ENCODE measurements around the gene CFAP91. TPM values are rescaled to one million over a fixed set of nuclear protein-coding genes. Genes with fewer than 3 reads are reported as not detected.

The CFAP91 gene
- total RNA-seq, 2 experiments from 2014 or later: not detected

DNA sequence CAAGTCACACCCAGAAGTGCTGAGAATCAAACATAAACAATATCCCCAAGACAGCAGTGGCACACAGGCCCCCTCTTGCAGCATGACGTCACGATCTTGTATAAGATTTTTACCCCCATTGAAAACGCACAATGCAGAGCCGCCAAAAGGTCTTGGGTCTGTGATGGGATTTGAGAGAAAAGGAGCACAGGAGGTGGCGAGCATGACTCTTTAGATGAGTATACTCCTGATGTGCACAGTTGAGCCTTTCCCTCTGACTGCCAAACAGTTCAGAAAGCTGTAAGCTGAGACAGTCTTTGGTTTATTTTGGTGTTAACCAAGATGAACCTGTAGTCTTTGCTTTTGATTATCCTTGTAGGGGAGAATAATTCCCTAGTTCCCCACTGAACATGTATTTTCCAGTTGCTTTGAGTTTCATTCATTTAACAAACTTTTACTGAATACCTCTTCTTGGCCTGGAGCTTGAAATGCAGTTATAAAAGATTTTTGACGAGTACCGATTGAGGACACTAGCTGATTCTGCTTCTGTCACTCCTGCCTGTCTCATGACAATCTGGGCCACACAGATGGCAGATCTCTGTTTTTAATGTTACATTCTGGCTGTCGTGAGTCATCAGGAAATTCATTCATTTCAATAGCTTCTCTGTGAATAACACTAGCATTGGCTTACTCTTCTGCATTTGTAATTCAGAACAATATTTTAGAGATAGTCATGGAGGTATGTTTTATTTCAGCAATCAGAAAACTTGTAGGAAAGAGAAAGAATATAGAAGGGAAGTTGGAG lies 28.9 kb downstream of the CFAP91 start:
- H3K9me3 ChIP-seq (ENCODE audit: low read length): no peaks in the 10 kb centered on the region
- no peaks in the 10 kb centered on the region for H3K36me3 ChIP-seq (ENCODE audit: insufficient read depth, low read length)
- no peaks in the 10 kb centered on the region for H3K79me2 ChIP-seq (ENCODE audit: insufficient read depth, low read depth, low read length)
- H3K4me1 ChIP-seq (ENCODE audit: insufficient read depth, low read length, poor library complexity, severe bottlenecking): no peaks in the 10 kb centered on the region
- no peak overlapping the region for H2AFZ ChIP-seq (ENCODE audit: low read length)
- DNase-seq (ENCODE audit: low spot score): no peak
- intact Hi-C loops (cut with micrococcal nuclease; ENCODE audit: unreplicated experiment): no loop called here
- no peak overlapping the region for H3K27ac ChIP-seq (ENCODE audit: low read depth, low read length, poor library complexity, severe bottlenecking)
- BruUV-seq (replicated peaks): no TSS peak
- H3K4me3 ChIP-seq (ENCODE audit: low read depth, low read length, poor library complexity, severe bottlenecking): no peak overlapping the region
- ChIA-PET CTCF (ENCODE audit: unreplicated experiment) (interaction anchor here (0.6 kb wide), 1 partner anchor 72 kb away, joined by 3 read pairs; no protein-coding TSS in a partner anchor), POLR2A (interaction anchor here (1.8 kb wide), 1 partner anchor 36 kb away, joined by 5 read pairs; no protein-coding TSS in a partner anchor)
- H3K4me2 ChIP-seq (ENCODE audit: low read length): no peak overlapping the region
- no peaks in the 10 kb centered on the region for H3K9me2 ChIP-seq (ENCODE audit: insufficient read depth, low read length)
- TF ChIP-seq, protein P1, sequence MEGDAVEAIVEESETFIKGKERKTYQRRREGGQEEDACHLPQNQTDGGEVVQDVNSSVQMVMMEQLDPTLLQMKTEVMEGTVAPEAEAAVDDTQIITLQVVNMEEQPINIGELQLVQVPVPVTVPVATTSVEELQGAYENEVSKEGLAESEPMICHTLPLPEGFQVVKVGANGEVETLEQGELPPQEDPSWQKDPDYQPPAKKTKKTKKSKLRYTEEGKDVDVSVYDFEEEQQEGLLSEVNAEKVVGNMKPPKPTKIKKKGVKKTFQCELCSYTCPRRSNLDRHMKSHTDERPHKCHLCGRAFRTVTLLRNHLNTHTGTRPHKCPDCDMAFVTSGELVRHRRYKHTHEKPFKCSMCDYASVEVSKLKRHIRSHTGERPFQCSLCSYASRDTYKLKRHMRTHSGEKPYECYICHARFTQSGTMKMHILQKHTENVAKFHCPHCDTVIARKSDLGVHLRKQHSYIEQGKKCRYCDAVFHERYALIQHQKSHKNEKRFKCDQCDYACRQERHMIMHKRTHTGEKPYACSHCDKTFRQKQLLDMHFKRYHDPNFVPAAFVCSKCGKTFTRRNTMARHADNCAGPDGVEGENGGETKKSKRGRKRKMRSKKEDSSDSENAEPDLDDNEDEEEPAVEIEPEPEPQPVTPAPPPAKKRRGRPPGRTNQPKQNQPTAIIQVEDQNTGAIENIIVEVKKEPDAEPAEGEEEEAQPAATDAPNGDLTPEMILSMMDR (conservative IDR thresholded peaks at IDR 0.05; ENCODE audit: low read length): no peak
- no peak for TF ChIP-seq EZH2phosphoT487 (IDR thresholded peaks at IDR 0.05; ENCODE audit: borderline replicate concordance, low read depth, low read length)
- no peaks in the 10 kb centered on the region for H4K20me1 ChIP-seq (ENCODE audit: insufficient read depth, low read length)

DNA sequence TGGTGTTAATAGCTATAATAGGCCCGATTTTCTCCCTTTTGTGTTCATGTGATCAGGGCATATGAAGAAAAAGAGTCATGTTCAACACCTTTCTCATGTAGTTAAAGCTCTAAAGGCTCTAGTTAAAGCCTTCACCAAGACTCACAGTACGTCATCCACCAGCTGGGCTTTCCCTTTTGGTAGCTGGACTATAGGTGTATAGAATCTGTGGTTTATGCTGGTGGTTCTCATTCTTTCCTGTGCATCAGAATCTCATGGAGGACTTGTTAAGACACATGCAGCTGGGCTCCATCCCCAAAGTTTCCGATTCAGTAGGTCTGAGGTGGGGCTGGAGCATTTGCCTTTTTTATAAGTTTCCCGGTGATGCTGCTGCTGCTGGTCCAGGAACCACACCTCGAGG lies 31.0 kb downstream of the CFAP91 start:
- H3K4me2 ChIP-seq (ENCODE audit: low read length): no peak overlapping the region

More for the DNA sequence above, 31.0 kb downstream of the CFAP91 start:
- POLR2A ChIA-PET: interaction anchor here (0.6 kb wide), 1 partner anchor 46 kb away, joined by 6 read pairs; no protein-coding TSS in a partner anchor
- H3K4me1 ChIP-seq (ENCODE audit: insufficient read depth, low read length, poor library complexity, severe bottlenecking): peaks cover 4% of the 10 kb centered on the region
- no peak overlapping the region for H3K27ac ChIP-seq (ENCODE audit: low read depth, low read length, poor library complexity, severe bottlenecking)
- no peaks in the 10 kb centered on the region for H3K79me2 ChIP-seq (ENCODE audit: insufficient read depth, low read depth, low read length)
- CTCF ChIA-PET (ENCODE audit: unreplicated experiment): no interaction called here
- no TSS peak for BruUV-seq (replicated peaks)
- H3K9me2 ChIP-seq (ENCODE audit: insufficient read depth, low read length): no peaks in the 10 kb centered on the region
- H3K9me3 ChIP-seq (ENCODE audit: low read length): no peaks in the 10 kb centered on the region
- no peak overlapping the region for H3K4me3 ChIP-seq (ENCODE audit: low read depth, low read length, poor library complexity, severe bottlenecking)
- no peak overlapping the region for H2AFZ ChIP-seq (ENCODE audit: low read length)
- TF ChIP-seq EZH2phosphoT487 (IDR thresholded peaks at IDR 0.05; ENCODE audit: borderline replicate concordance, low read depth, low read length): no peak
- TF ChIP-seq, protein P1 (conservative IDR thresholded peaks at IDR 0.05; ENCODE audit: low read length): no peak
- no peaks in the 10 kb centered on the region for H3K36me3 ChIP-seq (ENCODE audit: insufficient read depth, low read length)
- no peaks in the 10 kb centered on the region for H4K20me1 ChIP-seq (ENCODE audit: insufficient read depth, low read length)
- no peak for DNase-seq (ENCODE audit: low spot score)
- intact Hi-C loops (cut with micrococcal nuclease; ENCODE audit: unreplicated experiment): no loop called here

Measured in OCI-LY7 (cell line).